GM18867 (cell line): ENCODE data around the gene TP53I11.

Experiments used
- ATAC-seq: cut with Tn5 transposase; IDR thresholded peaks from one replicate; pipeline ENCODE4 v1.9.1; 2021; ENCODE audit warnings: mild to moderate bottlenecking, moderate library complexity; ENCODE audit not compliant: unreplicated experiment

The TP53I11 gene

GRCh38 chr11:44941259-44942021 lies 9.2 kb downstream of the TP53I11 start:
- no peak for ATAC-seq

- ATAC-seq: no peak
Observed at GRCh38 chr11:44940835-44941234, 9.8 kb downstream of the TP53I11 start.

GRCh38 chr11:44940404-44940803 lies 10.3 kb downstream of the TP53I11 start:
- ATAC-seq: no peak

- ATAC-seq: no peak
Observed at GRCh38 chr11:44939673-44940395, 10.8 kb downstream of the TP53I11 start.

- no peak for ATAC-seq
Observed at GRCh38 chr11:44938066-44938691, 12.5 kb downstream of the TP53I11 start.

GRCh38 chr11:44936951-44937543 lies 13.6 kb downstream of the TP53I11 start:
- no peak for ATAC-seq

- ATAC-seq: peak; percentile 76
Observed at GRCh38 chr11:44936525-44936924, 14.2 kb downstream of the TP53I11 start.

GRCh38 chr11:44934735-44935250 lies 15.9 kb downstream of the TP53I11 start:
- ATAC-seq: no peak

- ATAC-seq: no peak
Observed at GRCh38 chr11:44934110-44934509, 16.6 kb downstream of the TP53I11 start.

GRCh38 chr11:44931466-44931865 lies 19.2 kb downstream of the TP53I11 start:
- ATAC-seq: no peak

- no peak for ATAC-seq
Observed at GRCh38 chr11:44930588-44931302, 19.9 kb downstream of the TP53I11 start.

- no peak for ATAC-seq
Observed at GRCh38 chr11:44928816-44929215, 21.9 kb downstream of the TP53I11 start.

GRCh38 chr11:44928144-44928543 lies 22.5 kb downstream of the TP53I11 start:
- no peak for ATAC-seq

GRCh38 chr11:44927174-44927661 lies 23.5 kb downstream of the TP53I11 start:
- no peak for ATAC-seq

- no peak for ATAC-seq
Observed at GRCh38 chr11:44926036-44926435, 24.6 kb downstream of the TP53I11 start.

- ATAC-seq: no peak
Observed at GRCh38 chr11:44923806-44924205, 26.9 kb downstream of the TP53I11 start.

- ATAC-seq: no peak
Observed at GRCh38 chr11:44923115-44923514, 27.6 kb downstream of the TP53I11 start.

GRCh38 chr11:44920451-44920850 lies 30.2 kb downstream of the TP53I11 start:
- ATAC-seq: no peak

- no peak for ATAC-seq
Observed at GRCh38 chr11:44917741-44918140, 32.9 kb downstream of the TP53I11 start.

GRCh38 chr11:44916801-44917385 lies 33.8 kb downstream of the TP53I11 start:
- no peak for ATAC-seq
